ENCODE data around the gene HIGD2B. TPM values are rescaled to one million over a fixed set of nuclear protein-coding genes. Genes with fewer than 3 reads are reported as not detected.
A peak's percentile ranks its signal among the peaks of the same experiment; 100 is the strongest.

The HIGD2B gene
- total and polyA plus RNA-seq, 9 of the 15 experiments (the other 6 are each of a cell fraction or from before 2014, with no cell fraction given) = 0.04 to 0.18 (median 0.14) TPM; not detected in 6

DNA sequence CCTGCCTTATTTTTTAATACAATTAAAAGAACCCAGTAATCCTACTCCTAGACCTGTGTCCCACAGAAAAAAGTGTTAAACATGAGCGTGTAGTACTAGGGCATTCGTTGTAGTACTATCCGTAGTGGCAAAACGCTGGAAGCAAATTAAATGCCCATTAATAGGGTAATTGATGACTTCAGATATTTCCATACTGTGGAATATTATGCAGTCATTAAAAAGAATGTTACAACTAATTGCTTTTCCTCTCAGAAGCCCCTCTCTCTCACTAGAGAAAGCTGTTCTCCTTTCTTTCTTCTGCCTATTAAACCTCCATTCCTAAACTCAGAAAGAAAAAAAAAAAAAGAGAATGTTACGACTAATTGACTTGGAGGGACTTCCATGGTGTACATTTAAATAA, 2.7 kb upstream of the HIGD2B start:
- Histone ChIP-seq H3K9me1 (ENCODE audit: control insufficient read depth, insufficient read depth, low read length) (no peaks in the 10 kb centered on the region), H3K27ac (ENCODE audit: extremely low read depth, low read depth, low read length) (no peak overlapping the region), H4K20me1 (replicated peaks; ENCODE audit: control insufficient read depth, insufficient read depth, low read length) (no peaks in the 10 kb centered on the region), H3K4me2 (ENCODE audit: insufficient read depth, low read length) (no peak overlapping the region), H3K27me3 (ENCODE audit: control insufficient read depth in 2 of 2, insufficient read depth in 2 of 2, low read length in 2 of 2) (no peaks in the 10 kb centered on the region), H3K9ac (ENCODE audit: insufficient read depth in 1 of 2, low read depth in 2 of 2, low read length in 2 of 2) (no peak overlapping the region), H3K79me2 (ENCODE audit: control insufficient read depth, insufficient read depth, low read length) (peaks cover 33% of the 10 kb centered on the region), H2AFZ (ENCODE audit: low read depth, low read length) (no peak overlapping the region), H3K36me3 (ENCODE audit: control insufficient read depth, insufficient read depth, low read length) (peaks cover 5% of the 10 kb centered on the region; the same call in 1 of the 3 replicates), H3K4me3 (no peak overlapping the region), H3K4me1 (replicated peaks in 1 of 2; ENCODE audit: control insufficient read depth in 2 of 2, insufficient read depth in 2 of 2, low read length in 2 of 2) (peaks cover 0 to 5% of the 10 kb centered on the region in 2 experiments; a peak in 2 of 5 replicates), H3K9me3 (replicated peaks; ENCODE audit: control insufficient read depth, insufficient read depth, low read depth, low read length) (no peaks in the 10 kb centered on the region)
- CTCF ChIA-PET (ENCODE audit: low intra/inter-chr PET ratio) = no interaction called here
- FAIRE-seq (no peak), ATAC-seq (no peak), DNase-seq (ENCODE audit: extremely low read depth in 1 of 4, low spot score in 3 of 4) (no peak)
- 98% methylated on average over 5 of the region's 5 CpGs for WGBS (ENCODE audit: insufficient coverage, low coverage, missing lambda C conversion rate)
- intact Hi-C loops (cut with micrococcal nuclease) = no loop called here
- no TSS peak for BruUV-seq (replicated peaks)
- in situ Hi-C loops (cut with MboI) = no loop called here
- POLR2A ChIA-PET = interaction anchor here (0.8 kb wide), 1 partner anchor 45 kb away, joined by 3 read pairs; no protein-coding TSS in a partner anchor
- TF ChIP-seq, protein P1, sequence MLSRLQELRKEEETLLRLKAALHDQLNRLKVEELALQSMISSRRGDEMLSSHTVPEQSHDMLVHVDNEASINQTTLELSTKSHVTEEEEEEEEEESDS (CRISPR knock-in tag; IDR thresholded peaks at IDR 0.05) = no peak
- TF ChIP-seq NFIX (CRISPR knock-in tag; IDR thresholded peaks at IDR 0.05; ENCODE audit: low read depth) (no peak), FOSL1 (tag; conservative IDR thresholded peaks at IDR 0.05) (no peak), EP400 (IDR thresholded peaks at IDR 0.05) (no peak), ZNF146 (CRISPR knock-in tag; IDR thresholded peaks at IDR 0.05; ENCODE audit: unreplicated experiment) (peak; percentile 78), KLF13 (tag; IDR thresholded peaks at IDR 0.05; ENCODE audit: borderline replicate concordance, low read depth) (no peak), FIP1L1 (IDR thresholded peaks at IDR 0.05; ENCODE audit: low read depth, low read length, poor library complexity, severe bottlenecking) (no peak), PTRF (tag; IDR thresholded peaks at IDR 0.05) (no peak), ZZZ3 (IDR thresholded peaks at IDR 0.05) (no peak), NCOA6 (IDR thresholded peaks at IDR 0.05) (no peak), PTBP1 (IDR thresholded peaks at IDR 0.05; ENCODE audit: low read depth, low read length) (no peak), RBM25 (IDR thresholded peaks at IDR 0.05; ENCODE audit: low read depth, low read length, severe bottlenecking) (peak; percentile 73)
- TF ChIP-seq, protein P2, sequence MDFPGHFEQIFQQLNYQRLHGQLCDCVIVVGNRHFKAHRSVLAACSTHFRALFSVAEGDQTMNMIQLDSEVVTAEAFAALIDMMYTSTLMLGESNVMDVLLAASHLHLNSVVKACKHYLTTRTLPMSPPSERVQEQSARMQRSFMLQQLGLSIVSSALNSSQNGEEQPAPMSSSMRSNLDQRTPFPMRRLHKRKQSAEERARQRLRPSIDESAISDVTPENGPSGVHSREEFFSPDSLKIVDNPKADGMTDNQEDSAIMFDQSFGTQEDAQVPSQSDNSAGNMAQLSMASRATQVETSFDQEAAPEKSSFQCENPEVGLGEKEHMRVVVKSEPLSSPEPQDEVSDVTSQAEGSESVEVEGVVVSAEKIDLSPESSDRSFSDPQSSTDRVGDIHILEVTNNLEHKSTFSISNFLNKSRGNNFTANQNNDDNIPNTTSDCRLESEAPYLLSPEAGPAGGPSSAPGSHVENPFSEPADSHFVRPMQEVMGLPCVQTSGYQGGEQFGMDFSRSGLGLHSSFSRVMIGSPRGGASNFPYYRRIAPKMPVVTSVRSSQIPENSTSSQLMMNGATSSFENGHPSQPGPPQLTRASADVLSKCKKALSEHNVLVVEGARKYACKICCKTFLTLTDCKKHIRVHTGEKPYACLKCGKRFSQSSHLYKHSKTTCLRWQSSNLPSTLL (IDR thresholded peaks at IDR 0.05) = no peak
- TF ChIP-seq, protein P3, sequence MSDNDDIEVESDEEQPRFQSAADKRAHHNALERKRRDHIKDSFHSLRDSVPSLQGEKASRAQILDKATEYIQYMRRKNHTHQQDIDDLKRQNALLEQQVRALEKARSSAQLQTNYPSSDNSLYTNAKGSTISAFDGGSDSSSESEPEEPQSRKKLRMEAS (CRISPR knock-in tag; IDR thresholded peaks at IDR 0.05) = no peak
- TF ChIP-seq, protein P4, sequence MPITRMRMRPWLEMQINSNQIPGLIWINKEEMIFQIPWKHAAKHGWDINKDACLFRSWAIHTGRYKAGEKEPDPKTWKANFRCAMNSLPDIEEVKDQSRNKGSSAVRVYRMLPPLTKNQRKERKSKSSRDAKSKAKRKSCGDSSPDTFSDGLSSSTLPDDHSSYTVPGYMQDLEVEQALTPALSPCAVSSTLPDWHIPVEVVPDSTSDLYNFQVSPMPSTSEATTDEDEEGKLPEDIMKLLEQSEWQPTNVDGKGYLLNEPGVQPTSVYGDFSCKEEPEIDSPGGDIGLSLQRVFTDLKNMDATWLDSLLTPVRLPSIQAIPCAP (CRISPR knock-in tag; IDR thresholded peaks at IDR 0.05; ENCODE audit: borderline replicate concordance) = no peak
- TF ChIP-seq, protein P5, sequence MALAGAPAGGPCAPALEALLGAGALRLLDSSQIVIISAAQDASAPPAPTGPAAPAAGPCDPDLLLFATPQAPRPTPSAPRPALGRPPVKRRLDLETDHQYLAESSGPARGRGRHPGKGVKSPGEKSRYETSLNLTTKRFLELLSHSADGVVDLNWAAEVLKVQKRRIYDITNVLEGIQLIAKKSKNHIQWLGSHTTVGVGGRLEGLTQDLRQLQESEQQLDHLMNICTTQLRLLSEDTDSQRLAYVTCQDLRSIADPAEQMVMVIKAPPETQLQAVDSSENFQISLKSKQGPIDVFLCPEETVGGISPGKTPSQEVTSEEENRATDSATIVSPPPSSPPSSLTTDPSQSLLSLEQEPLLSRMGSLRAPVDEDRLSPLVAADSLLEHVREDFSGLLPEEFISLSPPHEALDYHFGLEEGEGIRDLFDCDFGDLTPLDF (CRISPR knock-in tag; IDR thresholded peaks at IDR 0.05) = no peak

All from K562 (cell line).